GM19463 (cell line): ENCODE results near the gene BRWD1.
"Not testable (repeated sequence)": the region's sequence is repeated elsewhere in the genome, so short reads cannot be mapped to it uniquely, and the experiment has no call there.

Experiments
- ATAC-seq: cut with Tn5 transposase; IDR thresholded peaks from one replicate; pipeline ENCODE4 v1.9.1; 2021; ENCODE audit warnings: mild to moderate bottlenecking, moderate library complexity; ENCODE audit not compliant: unreplicated experiment

BRWD1 gene

DNA sequence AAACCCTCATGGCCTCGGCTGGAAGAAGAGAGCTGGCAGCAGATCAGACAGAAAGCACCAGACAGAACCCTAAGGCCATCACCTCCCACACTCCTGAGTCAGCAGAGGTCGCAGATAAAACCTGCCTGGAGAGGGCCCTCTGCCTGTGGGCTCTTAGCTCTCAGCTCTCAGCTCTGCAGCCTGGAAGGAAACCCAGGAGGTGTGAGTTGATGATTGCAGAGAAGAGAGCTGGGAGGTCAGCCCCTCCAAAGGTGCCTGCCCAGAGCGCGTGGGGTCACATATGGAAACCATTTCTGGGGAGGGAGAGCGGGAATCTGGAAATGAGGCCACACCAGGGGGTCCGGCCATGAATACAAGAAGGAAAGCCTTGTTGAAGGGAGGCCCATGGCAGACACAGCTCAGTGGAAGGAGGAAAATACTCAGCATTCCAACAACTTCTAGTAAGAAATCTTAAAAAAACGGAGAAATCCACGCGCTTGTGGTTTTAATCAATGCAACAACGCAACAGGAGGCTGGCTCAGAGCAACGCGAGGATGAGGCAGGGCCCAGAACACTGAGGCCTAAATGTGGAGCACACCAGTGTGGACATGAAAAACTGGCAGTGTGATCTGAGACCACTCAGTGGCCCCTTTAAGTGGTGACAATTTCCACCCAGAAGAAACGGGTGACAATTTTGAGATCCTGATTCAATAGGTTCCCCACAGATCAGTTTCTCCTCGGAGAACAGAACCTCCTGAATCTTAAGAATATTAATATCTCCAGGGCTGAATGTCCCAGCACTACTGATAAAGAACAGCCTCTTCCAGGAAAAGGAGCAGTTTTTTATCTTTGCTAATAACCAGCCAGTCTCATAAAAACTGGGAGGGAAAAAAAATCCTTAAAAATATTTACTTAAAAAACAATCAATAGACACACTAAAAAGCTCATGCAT, 175.9 kb downstream of the BRWD1 start:
- no peak for ATAC-seq

DNA sequence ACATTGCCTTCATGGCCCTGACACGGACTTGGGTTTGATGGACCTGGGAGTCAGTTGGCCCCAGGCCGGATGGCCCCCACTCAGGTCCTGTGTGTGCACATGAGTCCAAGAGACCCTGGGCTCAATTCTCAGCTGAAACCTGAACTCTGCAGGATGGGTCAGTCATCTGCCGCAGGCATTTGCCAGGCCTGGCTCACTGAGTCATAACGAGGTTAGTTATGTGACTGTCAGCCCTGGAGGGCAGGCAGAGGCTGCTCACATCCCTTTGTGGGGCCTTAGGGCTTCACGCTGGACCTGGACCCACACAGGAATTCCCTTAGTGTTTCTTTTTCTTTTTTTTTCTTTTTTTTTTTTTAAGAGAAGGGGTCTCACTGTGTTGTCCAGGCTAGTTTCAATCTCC, 176.7 kb downstream of the BRWD1 start:
- no peak for ATAC-seq

DNA sequence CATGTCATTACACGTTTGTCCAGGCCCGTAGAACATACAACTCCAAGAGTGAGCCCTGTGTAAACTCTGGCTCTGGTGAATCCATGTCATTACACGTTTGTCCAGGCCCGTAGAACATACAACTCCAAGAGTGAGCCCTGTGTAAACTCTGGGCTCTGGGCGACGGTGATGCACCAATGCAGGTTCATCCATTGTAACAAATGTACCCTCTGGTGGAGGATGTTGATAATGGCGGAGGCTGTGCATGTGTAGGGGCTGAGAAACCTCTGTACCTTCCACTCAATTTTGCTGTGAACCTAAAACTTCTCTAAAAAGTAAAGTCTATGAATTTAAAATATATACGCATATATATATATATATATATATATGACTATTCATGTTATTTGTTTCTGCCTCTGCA, 177.3 kb downstream of the BRWD1 start:
- not testable (repeated sequence) for ATAC-seq

DNA sequence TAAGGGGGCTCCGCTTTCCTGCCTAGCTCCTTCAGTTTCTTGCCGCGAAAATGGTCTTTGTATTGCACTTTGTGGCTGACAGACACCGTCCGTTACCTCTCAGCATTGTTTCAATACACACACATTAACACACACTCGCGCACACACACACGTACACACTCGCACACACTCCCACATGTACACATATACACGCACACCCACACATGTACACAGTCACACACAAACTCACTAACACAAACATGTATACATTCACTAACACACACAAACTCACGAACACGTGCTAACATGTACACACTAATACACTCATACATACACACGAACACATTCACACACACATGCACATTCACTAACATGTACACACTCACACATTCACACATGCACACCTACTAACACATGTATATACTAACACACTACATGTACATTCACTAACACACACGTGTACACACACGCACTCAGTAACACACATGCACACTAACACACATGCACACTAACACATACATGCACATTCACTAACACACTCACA, 179.1 kb downstream of the BRWD1 start:
- ATAC-seq: no peak
